SK-N-SH treated with all-trans-retinoic acid at 6 μM for 48 hours (cell line): Measurements from ENCODE around the gene C3orf62.

Source experiments
- ATAC-seq: fragments of 200-7000 bp; cut with Tn5 transposase; 3 replicates; pipeline ENCODE4 v1.9.1; 2020; ENCODE audit warnings: mild to moderate bottlenecking, moderate library complexity
- ARNTL ChIP-seq: fragments of 450-650 bp; formaldehyde crosslinking; IDR thresholded peaks from 2 replicates; pipeline ENCODE4 v1.5.0; 2020; ENCODE audit warnings: low read depth, mild to moderate bottlenecking, moderate library complexity, borderline replicate concordance
- BACH2 ChIP-seq: fragments of 250-450 bp; sonication (Bioruptor Pico); IDR thresholded peaks from 2 replicates; pipeline ENCODE4 v1.9.0; 2021; ENCODE audit warnings: mild to moderate bottlenecking, borderline replicate concordance
- CREB5 ChIP-seq: fragments of 250-450 bp; sonication (Bioruptor Pico); IDR thresholded peaks from 2 replicates; pipeline ENCODE4 v1.5.1; 2020; ENCODE audit warnings: low read depth, mild to moderate bottlenecking, moderate library complexity
- CSDC2 ChIP-seq: fragments of 250-450 bp; sonication (Bioruptor Pico); IDR thresholded peaks from 2 replicates; pipeline ENCODE4 v1.5.0; 2020; ENCODE audit warnings: mild to moderate bottlenecking, moderate library complexity
- CSRNP3 ChIP-seq: fragments of 250-450 bp; sonication (Bioruptor Pico); IDR thresholded peaks from 2 replicates; pipeline ENCODE4 v1.5.1; 2021; ENCODE audit warnings: mild to moderate bottlenecking, moderate library complexity
- ESRRG ChIP-seq: fragments of 250-450 bp; sonication (Bioruptor Pico); IDR thresholded peaks from 2 replicates; pipeline ENCODE4 v1.6.1; 2021; ENCODE audit warnings: mild to moderate bottlenecking
- GLIS3 ChIP-seq: fragments of 250-450 bp; sonication (Bioruptor Pico); IDR thresholded peaks from 2 replicates; pipeline ENCODE4 v1.5.0; 2020; ENCODE audit warnings: mild to moderate bottlenecking, moderate library complexity
- ISL1 ChIP-seq: fragments of 250-450 bp; sonication (Bioruptor Pico); IDR thresholded peaks from 2 replicates; pipeline ENCODE4 v2.1.2; 2022; ENCODE audit warnings: mild to moderate bottlenecking, moderate library complexity
- OSR1 ChIP-seq: fragments of 250-450 bp; sonication (Bioruptor Pico); IDR thresholded peaks from 2 replicates; pipeline ENCODE4 v1.8.0; 2022; ENCODE audit warnings: moderate library complexity, mild to moderate bottlenecking, inconsistent platforms
- PATZ1 ChIP-seq: fragments of 250-450 bp; sonication (Bioruptor Pico); IDR thresholded peaks from 2 replicates; pipeline ENCODE4 v1.8.0; 2020; ENCODE audit warnings: mild to moderate bottlenecking, moderate library complexity, borderline replicate concordance
- POU6F1 ChIP-seq: fragments of 250-450 bp; sonication (Bioruptor Pico); IDR thresholded peaks from 2 replicates; pipeline ENCODE4 v1.8.0; 2021; ENCODE audit warnings: low read depth, mild to moderate bottlenecking, moderate library complexity, borderline replicate concordance
- PPARA ChIP-seq: fragments of 250-450 bp; sonication (Bioruptor Pico); IDR thresholded peaks from 2 replicates; pipeline ENCODE4 v1.5.0; 2020; ENCODE audit warnings: mild to moderate bottlenecking, borderline replicate concordance
- RARB ChIP-seq: fragments of 250-450 bp; sonication (Bioruptor Pico); IDR thresholded peaks from 2 replicates; pipeline ENCODE4 v1.8.0; 2021; ENCODE audit warnings: mild to moderate bottlenecking, moderate library complexity
- SNAI2 ChIP-seq: fragments of 250-450 bp; sonication (Bioruptor Pico); IDR thresholded peaks from 2 replicates; pipeline ENCODE4 v1.5.0; 2020; ENCODE audit warnings: mild to moderate bottlenecking, moderate library complexity
- TCF4 ChIP-seq: fragments of 250-450 bp; sonication (Bioruptor Pico); IDR thresholded peaks from 2 replicates; pipeline ENCODE4 v1.8.0; 2021; ENCODE audit warnings: mild to moderate bottlenecking, moderate library complexity, borderline replicate concordance
- TOX ChIP-seq: fragments of 250-450 bp; sonication (Bioruptor Pico); IDR thresholded peaks from 2 replicates; pipeline ENCODE4 v1.8.0; 2021; ENCODE audit warnings: mild to moderate bottlenecking, moderate library complexity, borderline replicate concordance
- TSHZ2 ChIP-seq: fragments of 250-450 bp; sonication (Bioruptor Pico); IDR thresholded peaks from 2 replicates; pipeline ENCODE4 v1.5.0; 2020; ENCODE audit warnings: mild to moderate bottlenecking, moderate library complexity
- ZC3H10 ChIP-seq: fragments of 250-450 bp; sonication (Bioruptor Pico); IDR thresholded peaks from 2 replicates; pipeline ENCODE4 v1.5.1; 2021; ENCODE audit warnings: mild to moderate bottlenecking, moderate library complexity
- ZFP30 ChIP-seq: fragments of 450-650 bp; formaldehyde crosslinking; IDR thresholded peaks from 2 replicates; pipeline ENCODE4 v1.5.0; 2022; ENCODE audit warnings: mild to moderate bottlenecking, moderate library complexity
- ZNF70 ChIP-seq: fragments of 450-650 bp; formaldehyde crosslinking; IDR thresholded peaks from 2 replicates; pipeline ENCODE4 v1.5.0; 2020; ENCODE audit warnings: mild to moderate bottlenecking, moderate library complexity
- ZNF8 ChIP-seq: fragments of 450-650 bp; formaldehyde crosslinking; IDR thresholded peaks from 2 replicates; pipeline ENCODE4 v1.5.0; 2020; ENCODE audit warnings: mild to moderate bottlenecking, moderate library complexity

The C3orf62 gene

GRCh38 chr3:49316696-49317457, 39.8 kb upstream of the C3orf62 start:
- no peak for ATAC-seq
- TF ChIP-seq OSR1 (CRISPR knock-in tag) (no peak), CSRNP3 (CRISPR knock-in tag) (no peak), ISL1 (no peak), TOX (no peak), TCF4 (CRISPR knock-in tag) (no peak), TSHZ2 (CRISPR knock-in tag) (no peak), GLIS3 (CRISPR knock-in tag) (no peak), POU6F1 (CRISPR knock-in tag) (no peak), RARB (CRISPR knock-in tag) (no peak)

GRCh38 chr3:49313896-49314688, 37.1 kb upstream of the C3orf62 start:
- TF ChIP-seq CREB5 (CRISPR knock-in tag) (no peak), GLIS3 (CRISPR knock-in tag) (no peak), ZFP30 (CRISPR knock-in tag) (no peak), PPARA (CRISPR knock-in tag) (no peak), OSR1 (CRISPR knock-in tag) (no peak), ZC3H10 (CRISPR knock-in tag) (no peak), ARNTL (CRISPR knock-in tag) (no peak), SNAI2 (no peak), TSHZ2 (CRISPR knock-in tag) (no peak), TCF4 (CRISPR knock-in tag) (no peak), RARB (CRISPR knock-in tag) (no peak), ESRRG (CRISPR knock-in tag) (no peak), ISL1 (no peak), ZNF8 (CRISPR knock-in tag) (no peak), POU6F1 (CRISPR knock-in tag) (no peak), PATZ1 (CRISPR knock-in tag) (no peak), ZNF70 (CRISPR knock-in tag) (no peak), CSDC2 (CRISPR knock-in tag) (no peak), BACH2 (CRISPR knock-in tag) (no peak)
- ATAC-seq, result peak; percentile 22; the same call in 1 of the 3 replicates
